ENCODE results near the gene CNST. TPM values are rescaled to one million over a fixed set of nuclear protein-coding genes. Genes with fewer than 3 reads are reported as not detected.

The CNST gene
- total and polyA plus RNA-seq, 9 of the 15 experiments (the other 6 are each of a cell fraction or from before 2014, with no cell fraction given): 17.0 to 55.3 (median 30.8) TPM

GRCh38 chr1:246569248-246570238 lies 3.3 kb downstream of the CNST start (continued):
- TF ChIP-seq ZNF407 (IDR thresholded peaks at IDR 0.05; ENCODE audit: low read depth): no peak
- 0 out of 4 replicates have a peak, but pooled peaks of 1 of the 2 experiments have one; percentile 46 for TF ChIP-seq ZNF318 (IDR thresholded peaks at IDR 0.05; ENCODE audit: borderline replicate concordance in 1 of 2, low read depth in 1 of 2)
- 0 out of 4 replicates have a peak, but pooled peaks of 1 of the 2 experiments have one; percentile 19 for TF ChIP-seq KDM1A (IDR thresholded peaks at IDR 0.05)
- no peak for TF ChIP-seq LARP7 (IDR thresholded peaks at IDR 0.05)
- no peak for TF ChIP-seq ZNF436 (CRISPR knock-in tag; IDR thresholded peaks at IDR 0.05)
- TF ChIP-seq ZNF695 (CRISPR knock-in tag; IDR thresholded peaks at IDR 0.05): no peak
- TF ChIP-seq ZBTB9 (CRISPR knock-in tag; IDR thresholded peaks at IDR 0.05): no peak

Measured in K562 (cell line).